Measurements from ENCODE around the gene SHFL. TPM values are rescaled to one million over a fixed set of nuclear protein-coding genes. Genes with fewer than 3 reads are reported as not detected.

The SHFL gene
- total RNA-seq, 1 experiment from 2014 or later: 18.5 TPM

GRCh38 chr19:10135551-10136334 is 49.6 kb downstream of the SHFL start (continued):
- TF ChIP-seq, protein P1, sequence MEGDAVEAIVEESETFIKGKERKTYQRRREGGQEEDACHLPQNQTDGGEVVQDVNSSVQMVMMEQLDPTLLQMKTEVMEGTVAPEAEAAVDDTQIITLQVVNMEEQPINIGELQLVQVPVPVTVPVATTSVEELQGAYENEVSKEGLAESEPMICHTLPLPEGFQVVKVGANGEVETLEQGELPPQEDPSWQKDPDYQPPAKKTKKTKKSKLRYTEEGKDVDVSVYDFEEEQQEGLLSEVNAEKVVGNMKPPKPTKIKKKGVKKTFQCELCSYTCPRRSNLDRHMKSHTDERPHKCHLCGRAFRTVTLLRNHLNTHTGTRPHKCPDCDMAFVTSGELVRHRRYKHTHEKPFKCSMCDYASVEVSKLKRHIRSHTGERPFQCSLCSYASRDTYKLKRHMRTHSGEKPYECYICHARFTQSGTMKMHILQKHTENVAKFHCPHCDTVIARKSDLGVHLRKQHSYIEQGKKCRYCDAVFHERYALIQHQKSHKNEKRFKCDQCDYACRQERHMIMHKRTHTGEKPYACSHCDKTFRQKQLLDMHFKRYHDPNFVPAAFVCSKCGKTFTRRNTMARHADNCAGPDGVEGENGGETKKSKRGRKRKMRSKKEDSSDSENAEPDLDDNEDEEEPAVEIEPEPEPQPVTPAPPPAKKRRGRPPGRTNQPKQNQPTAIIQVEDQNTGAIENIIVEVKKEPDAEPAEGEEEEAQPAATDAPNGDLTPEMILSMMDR (IDR thresholded peaks at IDR 0.05 in 2 of 3, conservative IDR thresholded peaks at IDR 0.05 in 1 of 3; ENCODE audit: borderline replicate concordance in 1 of 3, insufficient read depth in 1 of 3, low read depth in 2 of 3, low read length in 2 of 3): no peak

- ChIA-PET CTCF (no interaction called here), RAD21 (ENCODE audit: low non-redundant PET in 1 of 2, low total read pairs in 2 of 2, uncharacterized antibody in 2 of 2, unreplicated experiment in 2 of 2) (no interaction called here)
- BruUV-seq (replicated peaks): no TSS peak
Measured at GRCh38 chr19:10136936-10137335, 50.8 kb downstream of the SHFL start.

More at GRCh38 chr19:10136936-10137335, 50.8 kb downstream of the SHFL start:
- Histone ChIP-seq H2AFZ (ENCODE audit: low read depth, low read length, poor library complexity, severe bottlenecking) (no peak overlapping the region), H3K9me3 (ENCODE audit: control insufficient read depth in 1 of 2, insufficient read depth in 1 of 2, low read depth in 1 of 2, low read length in 2 of 2) (no peaks in the 10 kb centered on the region), H3K4me1 (ENCODE audit: control insufficient read depth in 1 of 2, insufficient read depth in 2 of 2, low read length in 2 of 2) (peaks cover 0 to 2% of the 10 kb centered on the region in 2 experiments; a peak in 2 of 4 replicates), H3K27ac (ENCODE audit: low read depth, low read length) (no peak overlapping the region), H3K79me2 (ENCODE audit: insufficient read depth, low read length) (no peaks in the 10 kb centered on the region; the same call in 1 of the 2 replicates), H3K4me2 (ENCODE audit: low read length) (no peak overlapping the region), H3K9me2 (ENCODE audit: insufficient read depth) (no peaks in the 10 kb centered on the region), H3K4me3 (replicated peaks in 1 of 2; ENCODE audit: low read depth in 1 of 2, low read length in 2 of 2) (no peak overlapping the region), H3K9ac (ENCODE audit: low read length) (no peak overlapping the region), H3K36me3 (ENCODE audit: control insufficient read depth in 1 of 2, insufficient read depth in 2 of 2, low read length in 2 of 2) (peaks cover 43 to 76% of the 10 kb centered on the region in 2 experiments), H3K27me3 (ENCODE audit: insufficient read depth, low read length) (no peaks in the 10 kb centered on the region), H4K20me1 (ENCODE audit: insufficient read depth) (no peaks in the 10 kb centered on the region)
- DNase-seq (ENCODE audit: low read depth, low spot score) (no peak), ATAC-seq (no peak)
- intact Hi-C loops (cut with micrococcal nuclease): no loop called here
- POLR2A ChIA-PET: no interaction called here
- TF ChIP-seq, protein P2, sequence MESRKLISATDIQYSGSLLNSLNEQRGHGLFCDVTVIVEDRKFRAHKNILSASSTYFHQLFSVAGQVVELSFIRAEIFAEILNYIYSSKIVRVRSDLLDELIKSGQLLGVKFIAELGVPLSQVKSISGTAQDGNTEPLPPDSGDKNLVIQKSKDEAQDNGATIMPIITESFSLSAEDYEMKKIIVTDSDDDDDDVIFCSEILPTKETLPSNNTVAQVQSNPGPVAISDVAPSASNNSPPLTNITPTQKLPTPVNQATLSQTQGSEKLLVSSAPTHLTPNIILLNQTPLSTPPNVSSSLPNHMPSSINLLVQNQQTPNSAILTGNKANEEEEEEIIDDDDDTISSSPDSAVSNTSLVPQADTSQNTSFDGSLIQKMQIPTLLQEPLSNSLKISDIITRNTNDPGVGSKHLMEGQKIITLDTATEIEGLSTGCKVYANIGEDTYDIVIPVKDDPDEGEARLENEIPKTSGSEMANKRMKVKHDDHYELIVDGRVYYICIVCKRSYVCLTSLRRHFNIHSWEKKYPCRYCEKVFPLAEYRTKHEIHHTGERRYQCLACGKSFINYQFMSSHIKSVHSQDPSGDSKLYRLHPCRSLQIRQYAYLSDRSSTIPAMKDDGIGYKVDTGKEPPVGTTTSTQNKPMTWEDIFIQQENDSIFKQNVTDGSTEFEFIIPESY (IDR thresholded peaks at IDR 0.05; ENCODE audit: extremely low read depth, insufficient replicate concordance, low read length): no peak
- TF ChIP-seq FOSL1 (IDR thresholded peaks at IDR 0.05; ENCODE audit: low read depth) (no peak), RAD21 (IDR thresholded peaks at IDR 0.05; ENCODE audit: low read depth) (no peak), JUND (IDR thresholded peaks at IDR 0.05) (no peak), EZH2phosphoT487 (IDR thresholded peaks at IDR 0.05; ENCODE audit: borderline replicate concordance) (no peak)
- TF ChIP-seq, protein P3, sequence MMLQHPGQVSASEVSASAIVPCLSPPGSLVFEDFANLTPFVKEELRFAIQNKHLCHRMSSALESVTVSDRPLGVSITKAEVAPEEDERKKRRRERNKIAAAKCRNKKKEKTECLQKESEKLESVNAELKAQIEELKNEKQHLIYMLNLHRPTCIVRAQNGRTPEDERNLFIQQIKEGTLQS (IDR thresholded peaks at IDR 0.05): no peak
